Neural progenitor cell (in vitro differentiated cells): ENCODE results near the gene PTOV1. TPM values are rescaled to one million over a fixed set of nuclear protein-coding genes. Genes with fewer than 3 reads are reported as not detected.

Experiments
- DNase-seq: peaks from one replicate; pipeline ENCODE4 v3.0.0-alpha.2; 2016; ENCODE audit warnings: low spot score
- H2AFZ ChIP-seq: fragments of 200-600 bp; sonication (generic); replicated peaks from 2 replicates; pipeline ENCODE4 v1.6.1; 2016; ENCODE audit warnings: antibody characterized with exemption
- H3F3A ChIP-seq: fragments of 200-600 bp; sonication (generic); 2 replicates; pipeline ENCODE4 v1.6.1; 2016; ENCODE audit warnings: antibody characterized with exemption, low read depth
- H3K27ac ChIP-seq: fragments of 200-600 bp; sonication (generic); 2 replicates; pipeline ENCODE4 v1.5.1; 2016; ENCODE audit warnings: mild to moderate bottlenecking
- H3K27me3 ChIP-seq: fragments of 200-600 bp; sonication (generic); 2 replicates; pipeline ENCODE4 v1.6.1; 2016; ENCODE audit warnings: mild to moderate bottlenecking, moderate library complexity
- H3K36me3 ChIP-seq: fragments of 200-600 bp; sonication (generic); 2 replicates; pipeline ENCODE4 v1.5.1; 2016
- H3K4me1 ChIP-seq: fragments of 200-600 bp; sonication (generic); 2 replicates; pipeline ENCODE4 v1.6.1; 2016; ENCODE audit warnings: mixed run types
- H3K4me2 ChIP-seq: fragments of 200-600 bp; sonication (generic); 2 replicates; pipeline ENCODE4 v1.6.1; 2016
- H3K4me3 ChIP-seq: fragments of 200-600 bp; sonication (generic); 2 replicates; pipeline ENCODE4 v1.5.1; 2016
- H3K79me2 ChIP-seq: fragments of 200-600 bp; sonication (generic); 2 replicates; pipeline ENCODE4 v1.6.1; 2016; ENCODE audit warnings: low read depth
- H3K9ac ChIP-seq: fragments of 200-600 bp; sonication (generic); 2 replicates; pipeline ENCODE4 v1.6.1; 2016
- H3K9me3 ChIP-seq: fragments of 200-600 bp; sonication (generic); 2 replicates; pipeline ENCODE4 v1.5.1; 2016; ENCODE audit warnings: low read depth
- H4K20me1 ChIP-seq: fragments of 200-600 bp; sonication (generic); 2 replicates; pipeline ENCODE4 v1.6.1; 2016; ENCODE audit warnings: low read depth
- H3K27ac Mint-ChIP-seq: 3 replicates; pipeline ENCODE4 v1.8.0; 2021; ENCODE audit warnings: mixed read lengths
- H3K27me3 Mint-ChIP-seq: 2 replicates; pipeline ENCODE4 v1.8.0; 2022; ENCODE audit warnings: low read depth, mild to moderate bottlenecking, inconsistent platforms, moderate library complexity, mixed read lengths; ENCODE audit not compliant: insufficient read depth
- H3K36me3 Mint-ChIP-seq: 3 replicates; pipeline ENCODE4 v1.8.0; 2021; ENCODE audit warnings: mixed read lengths
- H3K4me1 Mint-ChIP-seq: 3 replicates; pipeline ENCODE4 v1.8.0; 2021; ENCODE audit warnings: mixed read lengths
- H3K4me3 Mint-ChIP-seq: 3 replicates; pipeline ENCODE4 v1.8.0; 2021; ENCODE audit warnings: mild to moderate bottlenecking, moderate library complexity, mixed read lengths
- H3K9me3 Mint-ChIP-seq: 3 replicates; pipeline ENCODE4 v1.8.0; 2020; ENCODE audit warnings: mixed read lengths
- CTCF ChIP-seq: fragments of 200-600 bp; sonication (generic); IDR thresholded peaks from 2 replicates; pipeline ENCODE4 v1.5.1; 2017; ENCODE audit warnings: antibody characterized with exemption, mild to moderate bottlenecking
- EZH2 ChIP-seq: fragments of 200-600 bp; sonication (generic); IDR thresholded peaks from 2 replicates; pipeline ENCODE4 v1.6.1; 2017; ENCODE audit warnings: antibody characterized with exemption, mild to moderate bottlenecking, moderate library complexity
- EZH2phosphoT487 ChIP-seq: fragments of 200-600 bp; sonication (generic); IDR thresholded peaks from 2 replicates; pipeline ENCODE4 v1.6.1; 2017; ENCODE audit warnings: antibody characterized with exemption
- total RNA-seq: library from RNA; depleted of rRNA; stranded (reverse); fragments of >200 nt; gene quantifications from 2 replicates; pipeline ENCODE4 v1.2.3, GENCODE V29; 2015; ENCODE audit warnings: low replicate concordance

Gene PTOV1
- total RNA-seq, 1 donor from 2014 or later, result 63.5 TPM

GRCh38 chr19:49814010-49814409, 36.9 kb upstream of the PTOV1 start:
- H3K27me3 Mint-ChIP-seq, result peaks cover 16% of the 10 kb centered on the region
- Histone ChIP-seq H3F3A (peaks cover 42% of the 10 kb centered on the region), H3K9me3 (no peaks in the 10 kb centered on the region), H3K27me3 (no peaks in the 10 kb centered on the region), H3K27ac (no peak overlapping the region), H3K4me1 (peaks cover 27% of the 10 kb centered on the region), H3K36me3 (no peaks in the 10 kb centered on the region), H3K9ac (no peak overlapping the region), H4K20me1 (peaks cover 4% of the 10 kb centered on the region), H3K4me3 (peak overlapping the region; percentile 20), H3K79me2 (peaks cover 18% of the 10 kb centered on the region), H2AFZ (peak overlapping the region; percentile 56), H3K4me2 (peak overlapping the region; percentile 42)
- H3K27ac Mint-ChIP-seq, result peak overlapping the region; percentile 100
- peaks cover 42% of the 10 kb centered on the region for H3K4me1 Mint-ChIP-seq
- H3K9me3 Mint-ChIP-seq, result no peaks in the 10 kb centered on the region
- DNase-seq, result no peak
- TF ChIP-seq CTCF, result no peak
- no peak for TF ChIP-seq EZH2phosphoT487
- no peak for TF ChIP-seq EZH2
- H3K4me3 Mint-ChIP-seq, result peak overlapping the region; percentile 97
- H3K36me3 Mint-ChIP-seq, result no peaks in the 10 kb centered on the region

- H3K27ac ChIP-seq, result no peak overlapping the region
- peaks cover 10% of the 10 kb centered on the region for H4K20me1 ChIP-seq
- H3K4me2 ChIP-seq, result no peak overlapping the region
- peaks cover 19% of the 10 kb centered on the region for H3K27me3 Mint-ChIP-seq
- H3K27ac Mint-ChIP-seq, result peak overlapping the region; percentile 42
- peaks cover 43% of the 10 kb centered on the region for H3K79me2 ChIP-seq
- peaks cover 35% of the 10 kb centered on the region for H3F3A ChIP-seq
- H3K4me3 ChIP-seq, result no peak overlapping the region
- H3K4me3 Mint-ChIP-seq, result peak overlapping the region; percentile 73
- H3K9me3 ChIP-seq, result no peaks in the 10 kb centered on the region
- H3K36me3 ChIP-seq, result no peaks in the 10 kb centered on the region
- H3K27me3 ChIP-seq, result no peaks in the 10 kb centered on the region
- H3K4me1 ChIP-seq, result peaks cover 22% of the 10 kb centered on the region
- no peaks in the 10 kb centered on the region for H3K9me3 Mint-ChIP-seq
- no peak for TF ChIP-seq EZH2phosphoT487
- no peak for TF ChIP-seq EZH2
- no peak overlapping the region for H2AFZ ChIP-seq
- peaks cover 8% of the 10 kb centered on the region for H3K36me3 Mint-ChIP-seq
- H3K9ac ChIP-seq, result no peak overlapping the region
- no peak for DNase-seq
- peaks cover 48% of the 10 kb centered on the region for H3K4me1 Mint-ChIP-seq
Measured at GRCh38 chr19:49816590-49816989, 34.4 kb upstream of the PTOV1 start.

- H3K27me3 ChIP-seq, result no peaks in the 10 kb centered on the region
- Mint-ChIP-seq H3K36me3 (peaks cover 11% of the 10 kb centered on the region), H3K9me3 (no peaks in the 10 kb centered on the region), H3K27me3 (peaks cover 18% of the 10 kb centered on the region), H3K4me3 (peak within 1 kb of the TSS; percentile 99), H3K27ac (peak within 1 kb of the TSS; percentile 100), H3K4me1 (peaks cover 37% of the 10 kb centered on the region)
- peaks cover 15% of the 10 kb centered on the region for H3K4me1 ChIP-seq
- H3K27ac ChIP-seq, result peak within 1 kb of the TSS; percentile 66
- H3F3A ChIP-seq, result peaks cover 27% of the 10 kb centered on the region
- H3K79me2 ChIP-seq, result peaks cover 45% of the 10 kb centered on the region
- H2AFZ ChIP-seq, result peak within 1 kb of the TSS; percentile 100
- TF ChIP-seq EZH2, result no peak
- peak; percentile 27 for TF ChIP-seq CTCF
- TF ChIP-seq EZH2phosphoT487, result no peak
- H3K9me3 ChIP-seq, result no peaks in the 10 kb centered on the region
- H4K20me1 ChIP-seq, result peaks cover 13% of the 10 kb centered on the region
- H3K4me3 ChIP-seq, result peak within 1 kb of the TSS; percentile 91
- peak within 1 kb of the TSS; percentile 92 for H3K9ac ChIP-seq
- peak within 1 kb of the TSS; percentile 74 for H3K4me2 ChIP-seq
- no peaks in the 10 kb centered on the region for H3K36me3 ChIP-seq
- peak; percentile 94 for DNase-seq
Measured at GRCh38 chr19:49817964-49818648, 32.9 kb upstream of the PTOV1 start, which contains the start of gene MED25. Gene MED25 (plus strand): TSS chr19:49818289. CDS start chr19:49818342, 53 bp downstream.
